ENCODE results near the gene ZNF594. TPM values are rescaled to one million over a fixed set of nuclear protein-coding genes. Genes with fewer than 3 reads are reported as not detected.
"Not testable (repeated sequence)": the region's sequence is repeated elsewhere in the genome, so short reads cannot be mapped to it uniquely, and the experiment has no call there.

ZNF594 gene
- polyA plus RNA-seq, 1 experiment: 3.1 TPM

DNA sequence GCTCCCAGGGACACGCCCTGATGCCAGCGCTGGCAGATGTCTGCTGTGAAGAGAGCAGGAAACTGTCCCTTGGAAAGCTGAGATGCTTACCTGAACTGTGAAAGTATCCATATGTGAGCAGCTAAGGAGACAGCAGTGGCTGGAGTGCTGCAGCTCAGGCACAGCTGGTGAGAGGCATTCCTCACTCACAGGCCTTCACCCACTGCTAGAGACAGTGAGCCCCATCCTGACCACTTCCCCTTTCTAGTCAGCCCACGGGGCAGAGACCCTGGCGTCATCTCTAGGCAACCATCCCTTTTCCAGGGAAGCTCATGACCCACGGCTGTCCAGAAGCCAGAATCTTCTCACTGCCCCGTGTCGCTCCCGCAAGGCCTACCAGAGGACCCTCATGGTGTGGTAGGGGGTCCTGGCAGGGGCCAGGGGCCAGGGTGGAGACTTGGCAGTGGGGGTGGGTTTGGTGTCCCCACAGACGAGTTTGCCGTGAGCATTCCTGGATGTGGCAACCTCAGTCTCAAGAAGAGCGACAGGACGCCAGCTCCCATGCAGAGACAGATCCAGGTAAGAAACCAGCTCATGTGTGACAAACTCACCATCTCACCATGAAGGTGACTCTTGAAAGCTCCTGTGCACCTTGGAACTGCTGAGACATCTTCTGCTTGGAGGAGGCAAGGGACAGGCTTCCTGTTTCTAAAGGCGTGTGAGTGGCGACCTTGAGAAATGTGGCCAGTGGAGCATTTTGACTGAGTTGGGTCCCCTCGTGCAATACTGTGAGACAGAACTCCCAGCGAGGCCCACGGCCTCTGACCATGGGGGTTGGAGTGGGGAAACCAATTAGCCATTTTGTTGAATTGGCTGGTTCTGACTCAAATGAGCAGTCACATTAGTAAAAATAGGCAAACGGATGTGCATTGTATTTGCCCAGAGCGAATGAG is 43.2 kb upstream of the ZNF594 start, which contains the start of gene SCIMP:
Gene SCIMP, minus strand, starts transcription at position 216 of the 932 bp plus-strand sequence. Its CDS starts 105 bp downstream, at position 111.
- TF ChIP-seq, protein P1, sequence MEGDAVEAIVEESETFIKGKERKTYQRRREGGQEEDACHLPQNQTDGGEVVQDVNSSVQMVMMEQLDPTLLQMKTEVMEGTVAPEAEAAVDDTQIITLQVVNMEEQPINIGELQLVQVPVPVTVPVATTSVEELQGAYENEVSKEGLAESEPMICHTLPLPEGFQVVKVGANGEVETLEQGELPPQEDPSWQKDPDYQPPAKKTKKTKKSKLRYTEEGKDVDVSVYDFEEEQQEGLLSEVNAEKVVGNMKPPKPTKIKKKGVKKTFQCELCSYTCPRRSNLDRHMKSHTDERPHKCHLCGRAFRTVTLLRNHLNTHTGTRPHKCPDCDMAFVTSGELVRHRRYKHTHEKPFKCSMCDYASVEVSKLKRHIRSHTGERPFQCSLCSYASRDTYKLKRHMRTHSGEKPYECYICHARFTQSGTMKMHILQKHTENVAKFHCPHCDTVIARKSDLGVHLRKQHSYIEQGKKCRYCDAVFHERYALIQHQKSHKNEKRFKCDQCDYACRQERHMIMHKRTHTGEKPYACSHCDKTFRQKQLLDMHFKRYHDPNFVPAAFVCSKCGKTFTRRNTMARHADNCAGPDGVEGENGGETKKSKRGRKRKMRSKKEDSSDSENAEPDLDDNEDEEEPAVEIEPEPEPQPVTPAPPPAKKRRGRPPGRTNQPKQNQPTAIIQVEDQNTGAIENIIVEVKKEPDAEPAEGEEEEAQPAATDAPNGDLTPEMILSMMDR (IDR thresholded peaks at IDR 0.05; ENCODE audit: insufficient read depth, low read depth, low read length): no peak
- CTCF ChIA-PET: interaction anchor here (1.0 to 1.6 kb wide), 2 partner anchors 15 to 38 kb away, joined by 3 to 6 read pairs; no protein-coding TSS in a partner anchor
- POLR2A ChIA-PET: no interaction called here
- no peaks in the 10 kb centered on the region for H3K27me3 ChIP-seq (ENCODE audit: control insufficient read depth, insufficient read depth, low read length)
- H3K4me3 ChIP-seq (ENCODE audit: low read depth, low read length): no peak within 1 kb of the TSS
- H3K36me3 ChIP-seq (ENCODE audit: control insufficient read depth, insufficient read depth, low read length): peaks cover 2% of the 10 kb centered on the region; the same call in 1 of the 2 replicates
- no peak for DNase-seq (ENCODE audit: low read depth)

DNA sequence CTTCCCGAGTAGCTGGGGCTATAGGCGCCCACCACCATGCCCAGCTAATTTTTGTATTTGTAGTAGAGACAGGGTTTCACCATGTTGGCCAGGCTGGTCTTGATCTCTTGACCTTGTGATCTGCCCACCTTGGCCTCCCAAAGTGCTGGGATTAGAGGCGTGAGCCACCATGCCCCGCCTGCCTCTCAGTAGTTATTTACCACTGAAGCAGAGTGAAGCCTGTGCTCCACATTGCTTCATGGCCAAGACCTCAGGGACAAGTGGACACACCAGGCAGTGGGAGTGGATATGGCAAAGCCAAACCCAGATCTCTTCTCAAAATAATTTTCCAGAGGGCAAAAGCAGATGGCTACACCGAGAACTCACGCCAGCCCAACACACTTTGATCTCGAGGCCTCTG is 41.8 kb upstream of the ZNF594 start:
- POLR2A ChIA-PET; DNase-seq (ENCODE audit: low read depth); H3K4me3 ChIP-seq (ENCODE audit: low read depth, low read length); H3K27me3 ChIP-seq (ENCODE audit: control insufficient read depth, insufficient read depth, low read length); H3K36me3 ChIP-seq (ENCODE audit: control insufficient read depth, insufficient read depth, low read length); CTCF ChIA-PET: not testable (repeated sequence)

DNA sequence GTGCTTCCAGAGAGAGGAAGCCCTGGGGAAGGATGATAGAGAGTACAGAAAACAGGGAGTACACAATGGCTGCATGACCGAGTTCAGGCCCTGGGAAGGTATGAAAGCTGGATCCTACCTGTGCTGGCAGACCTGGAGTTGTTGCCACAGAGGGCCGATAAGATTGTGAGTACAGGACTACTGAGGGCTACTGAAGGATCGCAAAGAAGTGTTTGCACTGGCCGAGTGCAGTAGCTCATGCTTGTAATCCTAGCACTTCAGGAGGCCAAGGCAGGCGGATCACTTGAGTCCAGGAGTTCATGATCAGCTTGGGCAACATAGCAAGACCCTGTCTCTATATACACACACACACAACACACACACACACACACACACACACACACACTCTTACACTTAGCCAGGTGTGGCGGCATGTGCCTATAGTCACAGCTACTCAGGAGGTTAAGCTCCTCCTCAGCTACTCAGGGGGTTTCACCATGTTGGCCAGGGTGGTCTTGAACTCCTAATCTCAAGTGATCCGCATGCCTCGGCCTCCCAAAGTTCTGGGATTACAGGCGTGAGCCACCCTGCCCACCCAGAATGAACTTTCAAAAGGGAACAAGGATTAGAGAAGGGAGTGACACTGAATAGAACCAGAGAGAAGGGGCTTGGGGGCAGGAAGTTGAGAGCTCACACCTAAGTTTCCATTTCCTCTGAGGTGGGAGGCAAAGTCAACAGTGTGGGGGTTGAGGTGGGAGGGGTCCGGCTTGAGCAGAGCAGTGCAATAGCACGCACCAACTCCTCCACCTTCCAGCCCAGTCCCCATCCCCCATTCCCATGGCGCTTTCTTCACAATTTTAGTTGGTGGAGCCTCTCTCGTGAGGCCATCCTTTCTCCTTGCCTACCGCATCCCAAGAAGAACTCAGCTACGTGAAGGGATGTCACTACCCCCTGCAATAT is 35.5 kb upstream of the ZNF594 start:
- no peak for DNase-seq (ENCODE audit: low read depth)
- POLR2A ChIA-PET: no interaction called here
- TF ChIP-seq, protein P1 (IDR thresholded peaks at IDR 0.05; ENCODE audit: insufficient read depth, low read depth, low read length): no peak
- no peaks in the 10 kb centered on the region for H3K27me3 ChIP-seq (ENCODE audit: control insufficient read depth, insufficient read depth, low read length)
- CTCF ChIA-PET: interaction anchor here (0.8 to 1.9 kb wide), 4 partner anchors 10 to 192 kb away, joined by 3 to 7 read pairs (median 3); partner anchors contain the start of genes NUP88 and RPAIN
- H3K4me3 ChIP-seq (ENCODE audit: low read depth, low read length): no peak overlapping the region
- peaks cover 7% of the 10 kb centered on the region for H3K36me3 ChIP-seq (ENCODE audit: control insufficient read depth, insufficient read depth, low read length)

DNA sequence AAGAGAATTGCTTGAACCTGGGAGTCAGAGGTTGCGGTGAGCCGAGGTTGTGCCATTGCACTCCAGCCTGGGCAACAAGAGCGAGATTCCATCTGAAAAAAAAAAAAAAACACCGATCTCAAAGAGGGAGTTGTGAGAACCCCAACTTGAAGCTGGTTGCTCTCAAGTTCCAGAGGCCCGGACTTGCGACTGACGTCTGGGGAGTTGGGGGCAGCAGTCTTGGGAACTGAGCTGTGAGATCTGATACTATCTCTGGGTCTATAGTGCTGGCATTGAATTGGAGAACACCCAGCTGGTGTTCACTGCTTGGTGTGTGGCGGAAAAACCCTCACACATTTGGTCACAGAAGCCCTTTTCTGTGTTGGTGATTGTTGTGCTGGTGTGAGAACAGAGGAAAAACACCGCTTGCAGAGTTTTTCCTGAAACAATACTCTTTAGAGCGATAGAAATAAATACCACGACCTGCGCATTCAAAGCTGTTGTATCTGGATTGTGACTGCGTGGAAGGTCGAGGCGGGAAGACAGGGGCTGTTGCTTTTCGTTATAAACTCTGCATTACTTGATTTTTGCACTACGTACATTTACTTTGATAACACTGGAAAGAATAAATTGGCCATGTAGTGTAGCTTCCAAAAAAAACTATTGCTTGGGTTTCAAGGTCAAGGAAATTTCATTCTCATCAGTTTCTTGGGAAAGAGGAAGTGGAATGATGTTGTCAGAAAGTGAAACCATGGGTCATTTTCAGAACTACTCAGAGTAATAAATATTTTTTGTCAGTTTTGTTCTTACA is 34.2 kb upstream of the ZNF594 start:
- Histone ChIP-seq H3K4me3 (ENCODE audit: low read depth, low read length) (no peak overlapping the region), H3K36me3 (ENCODE audit: control insufficient read depth, insufficient read depth, low read length) (peaks cover 5% of the 10 kb centered on the region), H3K27me3 (ENCODE audit: control insufficient read depth, insufficient read depth, low read length) (no peaks in the 10 kb centered on the region)
- ChIA-PET CTCF (interaction anchor here (0.6 to 1.4 kb wide), 2 partner anchors 12 to 1362 kb away, joined by 3 read pairs; no protein-coding TSS in a partner anchor), POLR2A (no interaction called here)
- DNase-seq (ENCODE audit: low read depth): no peak
- TF ChIP-seq, protein P1 (IDR thresholded peaks at IDR 0.05; ENCODE audit: insufficient read depth, low read depth, low read length): no peak

DNA sequence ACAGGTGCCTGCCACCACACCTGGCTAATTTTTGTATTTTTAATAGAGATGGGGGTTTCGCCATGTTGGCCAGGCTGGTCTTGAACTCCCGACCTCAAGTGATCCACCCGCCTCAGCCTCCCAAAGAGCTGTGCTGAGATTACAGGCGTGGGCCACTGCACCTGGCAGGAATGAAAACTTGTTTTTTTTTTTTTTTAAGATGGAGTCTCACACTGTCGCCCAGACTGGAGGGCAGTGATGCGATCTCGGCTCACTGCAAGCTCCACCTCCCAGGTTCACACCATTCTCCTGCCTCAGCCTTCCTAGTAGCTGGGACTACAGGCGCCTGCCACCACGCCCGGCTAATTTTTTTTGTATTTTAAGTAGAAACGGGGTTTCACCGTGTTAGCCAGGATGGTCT is 30.2 kb upstream of the ZNF594 start:
- DNase-seq (ENCODE audit: low read depth); H3K36me3 ChIP-seq (ENCODE audit: control insufficient read depth, insufficient read depth, low read length); H3K27me3 ChIP-seq (ENCODE audit: control insufficient read depth, insufficient read depth, low read length); POLR2A ChIA-PET; CTCF ChIA-PET; H3K4me3 ChIP-seq (ENCODE audit: low read depth, low read length): not testable (repeated sequence)

All from BJ (cell line).